ENCODE data around the gene RGS10. TPM values are rescaled to one million over a fixed set of nuclear protein-coding genes. Genes with fewer than 3 reads are reported as not detected.
"Not testable (repeated sequence)": the region's sequence is repeated elsewhere in the genome, so short reads cannot be mapped to it uniquely, and the experiment has no call there.

Gene RGS10, protein sequence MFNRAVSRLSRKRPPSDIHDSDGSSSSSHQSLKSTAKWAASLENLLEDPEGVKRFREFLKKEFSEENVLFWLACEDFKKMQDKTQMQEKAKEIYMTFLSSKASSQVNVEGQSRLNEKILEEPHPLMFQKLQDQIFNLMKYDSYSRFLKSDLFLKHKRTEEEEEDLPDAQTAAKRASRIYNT
- polyA plus RNA-seq (ENCODE audit: insufficient read length in 3 of 3): 10 to 100 TPM; 33.0 to 36.3 (median 35.0) TPM
- long read RNA-seq, donor 1, transcript RGS10-202 (5 exons, 804 nt): major isoform, 18 of 22 reads
- long read RNA-seq, donor 1, partial matches to known transcripts: 0 of 22 reads
- long read RNA-seq, donor 1, other reads (novel, unspliced or antisense): 0 of 22 reads
- long read RNA-seq, donor 2, transcript RGS10-202 (5 exons, 804 nt): major isoform, 12 of 13 reads
- long read RNA-seq, donor 2, partial matches to known transcripts: 0 of 13 reads
- long read RNA-seq, donor 2, other reads (novel, unspliced or antisense): 0 of 13 reads
- long read RNA-seq, donor 3, transcript RGS10-202 (5 exons, 804 nt): major isoform, 24 of 24 reads
- long read RNA-seq, donor 3, partial matches to known transcripts: 0 of 24 reads
- long read RNA-seq, donor 3, other reads (novel, unspliced or antisense): 0 of 24 reads
- long read RNA-seq, donor 4, transcript RGS10-202 (5 exons, 804 nt): major isoform, 19 of 20 reads
- long read RNA-seq, donor 4, partial matches to known transcripts: 0 of 20 reads
- long read RNA-seq, donor 4, other reads (novel, unspliced or antisense): 0 of 20 reads
- long read RNA-seq, donor 5: 0 reads
- long read RNA-seq, donor 6, transcript RGS10-202 (5 exons, 804 nt): major isoform, 12 of 14 reads
- long read RNA-seq, donor 6, partial matches to known transcripts: 0 of 14 reads
- long read RNA-seq, donor 6, other reads (novel, unspliced or antisense): 0 of 14 reads
- long read RNA-seq, donor 7, transcript RGS10-202 (5 exons, 804 nt): major isoform, 20 of 22 reads
- long read RNA-seq, donor 7, partial matches to known transcripts: 0 of 22 reads
- long read RNA-seq, donor 7, other reads (novel, unspliced or antisense): 0 of 22 reads
- long read RNA-seq, donor 8, transcript RGS10-201 (4 exons, 738 nt): minor isoform, 5 of 37 reads
- long read RNA-seq, donor 8, transcript RGS10-202 (5 exons, 804 nt): major isoform, 30 of 37 reads
- long read RNA-seq, donor 8, partial matches to known transcripts: 0 of 37 reads
- long read RNA-seq, donor 8, other reads (novel, unspliced or antisense): 0 of 37 reads
- long read RNA-seq, donor 9, transcript RGS10-202 (5 exons, 804 nt): major isoform, 20 of 21 reads
- long read RNA-seq, donor 9, partial matches to known transcripts: 0 of 21 reads
- long read RNA-seq, donor 9, other reads (novel, unspliced or antisense): 0 of 21 reads
- long read RNA-seq, donor 10, transcript RGS10-202 (5 exons, 804 nt): major isoform, 19 of 22 reads
- long read RNA-seq, donor 10, partial matches to known transcripts: 0 of 22 reads
- long read RNA-seq, donor 10, other reads (novel, unspliced or antisense): 0 of 22 reads
- long read RNA-seq, donor 11, transcript RGS10-202 (5 exons, 804 nt): major isoform, 12 of 13 reads
- long read RNA-seq, donor 11, partial matches to known transcripts: 0 of 13 reads
- long read RNA-seq, donor 11, other reads (novel, unspliced or antisense): 0 of 13 reads
- long read RNA-seq, donor 12, transcript RGS10-202 (5 exons, 804 nt): major isoform, 5 of 6 reads
- long read RNA-seq, donor 12, partial matches to known transcripts: 0 of 6 reads
- long read RNA-seq, donor 12, other reads (novel, unspliced or antisense): 0 of 6 reads
- long read RNA-seq, donor 13: 0 reads
- long read RNA-seq, donor 14, transcript RGS10-202 (5 exons, 804 nt): major isoform, 23 of 27 reads
- long read RNA-seq, donor 14, partial matches to known transcripts: 0 of 27 reads
- long read RNA-seq, donor 14, other reads (novel, unspliced or antisense): 0 of 27 reads
- long read RNA-seq, donor 15, transcript RGS10-202 (5 exons, 804 nt): major isoform, 8 of 9 reads
- long read RNA-seq, donor 15, partial matches to known transcripts: 0 of 9 reads
- long read RNA-seq, donor 15, other reads (novel, unspliced or antisense): 0 of 9 reads
- long read RNA-seq, donor 16, transcript RGS10-202 (5 exons, 804 nt): major isoform, 37 of 37 reads
- long read RNA-seq, donor 16, partial matches to known transcripts: 0 of 37 reads
- long read RNA-seq, donor 16, other reads (novel, unspliced or antisense): 0 of 37 reads

DNA sequence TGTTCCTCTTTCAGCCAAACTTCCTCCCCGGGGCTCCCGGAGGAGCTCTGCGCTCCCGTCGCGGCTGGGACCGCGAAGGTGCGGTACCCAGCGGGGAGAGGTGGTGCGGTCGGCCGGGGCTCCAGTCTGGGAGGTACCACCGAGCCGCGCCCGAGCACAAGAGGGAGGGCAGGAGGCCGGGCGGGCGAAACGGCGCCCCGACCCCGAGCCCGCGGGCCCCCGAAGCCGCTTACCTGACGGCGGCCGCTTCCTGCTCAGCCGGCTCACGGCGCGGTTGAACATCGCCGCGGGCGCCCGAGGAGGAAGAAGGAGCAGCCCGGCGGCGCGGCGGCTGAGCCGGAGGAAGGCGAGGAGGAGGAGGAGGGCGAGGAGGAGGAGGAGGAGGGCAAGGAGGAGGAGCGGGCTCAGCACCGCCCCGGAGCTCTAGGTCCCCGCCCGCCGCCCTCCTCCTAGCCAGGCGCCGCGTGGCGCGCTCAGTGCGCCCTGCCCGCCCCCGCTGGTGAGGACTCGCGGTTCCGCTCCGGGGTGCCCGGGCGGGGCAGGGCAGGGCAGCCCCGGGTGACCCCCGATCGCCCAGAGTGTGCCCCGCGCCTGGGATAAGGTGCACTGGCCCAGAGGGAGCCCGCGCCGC is at the start of gene RGS10:
Gene RGS10, minus strand, starts transcription at position 363 of the 631 bp plus-strand sequence. Its CDS starts 81 bp downstream, at position 282.
- DNase-seq (ENCODE audit: extremely low read depth in 1 of 11, low read depth in 9 of 11, low spot score in 4 of 11): peak in 7 of 11 donors; percentile 29 to 53 (median 38)

DNA sequence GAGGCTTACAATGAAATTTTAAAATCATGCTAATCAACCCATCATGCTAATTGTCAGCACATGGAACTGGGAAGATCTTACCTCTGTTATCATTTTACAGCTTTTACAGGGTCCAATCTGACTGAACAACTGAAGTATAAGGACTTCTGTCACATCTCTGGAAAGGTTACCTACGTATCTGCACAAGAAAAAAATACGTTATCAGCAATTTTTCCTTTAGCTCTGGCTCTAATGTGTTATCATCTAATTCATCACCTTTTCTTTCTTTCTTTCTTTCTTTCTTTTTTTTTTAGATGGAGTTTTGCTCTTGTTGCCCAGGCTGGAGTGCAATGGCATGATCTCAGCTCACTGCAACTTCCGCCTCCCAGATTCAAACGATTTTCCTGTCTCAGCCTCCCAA is 45.6 kb upstream of the RGS10 start:
- no peak for DNase-seq (ENCODE audit: extremely low read depth in 1 of 11, low read depth in 9 of 11, low spot score in 4 of 11)

DNA sequence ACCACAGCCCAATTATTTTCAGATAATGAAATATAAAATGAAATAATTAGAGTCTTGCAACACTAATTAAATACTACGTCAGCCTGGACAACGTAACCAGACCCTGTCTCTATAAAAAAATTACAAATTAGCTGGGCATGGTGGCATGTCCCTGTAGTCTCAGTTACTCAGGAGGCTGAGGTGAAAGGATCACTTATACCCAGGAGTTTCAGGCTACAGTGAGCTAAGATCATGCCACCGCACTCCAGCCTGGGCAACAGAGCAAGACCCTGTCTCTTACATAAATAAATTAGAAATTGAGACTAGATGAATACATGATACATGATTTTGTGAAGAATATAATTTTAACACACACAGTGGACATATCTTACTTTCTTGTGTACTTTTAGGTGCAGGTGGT is 35.8 kb upstream of the RGS10 start:
- DNase-seq (ENCODE audit: extremely low read depth in 1 of 11, low read depth in 9 of 11, low spot score in 4 of 11): no peak

DNA sequence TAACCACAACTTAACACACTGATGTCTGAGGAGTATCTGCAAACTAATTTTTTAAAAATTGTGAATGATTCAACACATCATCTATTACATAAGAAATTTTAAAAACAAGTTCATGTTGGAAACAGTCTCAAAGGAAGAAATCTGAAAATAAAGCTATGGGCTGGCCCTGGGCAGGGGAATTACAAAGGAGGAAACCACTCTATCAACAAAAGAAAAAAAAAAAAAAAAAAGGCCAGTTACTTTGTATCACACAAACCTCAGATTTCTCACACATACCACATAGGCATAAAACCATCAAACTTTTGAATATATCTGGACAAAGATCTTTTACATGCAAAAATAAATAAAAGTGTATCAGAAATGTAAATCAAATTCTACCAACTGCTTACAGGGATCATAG is 33.5 kb upstream of the RGS10 start:
- DNase-seq (ENCODE audit: extremely low read depth in 1 of 11, low read depth in 9 of 11, low spot score in 4 of 11): no peak

DNA sequence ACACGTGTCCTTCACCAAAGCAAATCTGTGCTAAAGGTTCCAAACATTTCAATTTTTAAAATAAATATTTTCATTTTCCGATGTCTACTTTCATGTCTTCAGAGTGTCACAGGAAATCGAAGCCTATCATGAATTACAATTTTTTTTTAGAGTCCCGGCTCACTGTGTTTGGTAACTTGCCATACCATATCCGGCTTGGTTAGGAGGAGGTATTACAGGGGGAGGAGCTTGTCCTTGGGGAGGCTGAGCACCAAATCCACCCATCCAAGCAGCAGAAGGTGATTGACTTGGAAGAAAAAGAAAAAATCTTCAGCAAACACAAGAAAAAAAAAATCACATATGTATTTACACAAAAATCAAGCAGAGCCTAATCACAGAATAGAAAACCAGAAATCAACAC is 33.0 kb upstream of the RGS10 start:
- DNase-seq (ENCODE audit: extremely low read depth in 1 of 11, low read depth in 9 of 11, low spot score in 4 of 11): no peak

DNA sequence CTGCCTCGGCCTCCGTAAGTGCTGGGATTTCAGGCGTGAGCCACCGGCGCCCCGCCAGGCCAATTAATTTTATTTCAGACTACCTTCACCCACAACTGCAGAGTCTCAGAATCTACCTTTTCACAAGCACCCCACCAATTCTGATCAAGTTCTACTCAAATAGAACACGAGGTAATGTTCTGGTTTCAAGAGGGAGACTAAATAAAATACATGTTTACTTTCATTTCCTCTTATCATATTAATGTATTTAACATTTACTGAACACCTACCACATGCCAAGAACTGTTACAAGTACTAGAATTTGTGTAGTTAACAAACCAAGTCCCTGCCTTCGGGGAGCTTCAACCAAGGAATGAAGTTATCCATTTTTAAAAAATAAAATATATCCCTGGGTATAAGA is 25.5 kb upstream of the RGS10 start:
- DNase-seq (ENCODE audit: extremely low read depth in 1 of 11, low read depth in 9 of 11, low spot score in 4 of 11): no peak

DNA sequence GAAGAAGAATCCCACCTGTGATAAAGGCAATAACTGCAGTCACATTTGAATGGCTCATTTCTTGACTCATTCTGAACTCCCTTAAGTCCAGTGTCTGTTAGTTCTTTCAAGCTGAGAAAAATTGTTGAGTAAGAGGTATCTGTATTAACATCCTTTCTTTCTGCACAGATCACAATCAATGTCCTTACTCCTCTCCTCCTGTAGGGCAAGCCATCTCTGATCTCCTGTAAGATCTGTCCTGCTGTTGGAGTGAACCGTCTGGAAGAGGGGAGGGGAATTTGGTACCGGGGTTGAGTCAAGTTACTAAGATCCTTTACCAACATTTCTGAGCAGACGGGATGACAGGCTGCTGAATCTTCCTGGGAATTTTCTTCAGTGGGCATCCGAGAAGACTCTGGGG is 19.6 kb upstream of the RGS10 start:
- no peak for DNase-seq (ENCODE audit: extremely low read depth in 1 of 11, low read depth in 9 of 11, low spot score in 4 of 11)

DNA sequence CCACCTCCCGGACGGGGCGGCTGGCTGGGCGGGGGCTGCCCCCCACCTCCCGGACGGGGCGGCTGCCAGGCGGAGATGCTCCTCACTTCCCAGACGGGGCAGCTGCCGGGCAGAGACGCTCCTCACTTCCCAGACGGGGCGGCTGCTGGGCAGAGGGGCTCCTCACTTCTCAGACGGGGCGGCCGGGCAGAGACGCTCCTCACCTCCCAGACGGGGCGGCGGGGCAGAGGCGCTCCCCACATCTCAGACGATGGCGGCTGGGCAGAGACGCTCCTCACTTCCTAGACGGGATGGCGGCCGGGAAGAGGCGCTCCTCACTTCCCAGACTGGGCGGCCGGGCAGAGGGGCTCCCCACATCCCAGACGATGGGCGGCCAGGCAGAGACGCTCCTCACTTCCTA is 17.0 kb upstream of the RGS10 start:
- DNase-seq (ENCODE audit: extremely low read depth in 1 of 11, low read depth in 9 of 11, low spot score in 4 of 11): not testable (repeated sequence)

DNA sequence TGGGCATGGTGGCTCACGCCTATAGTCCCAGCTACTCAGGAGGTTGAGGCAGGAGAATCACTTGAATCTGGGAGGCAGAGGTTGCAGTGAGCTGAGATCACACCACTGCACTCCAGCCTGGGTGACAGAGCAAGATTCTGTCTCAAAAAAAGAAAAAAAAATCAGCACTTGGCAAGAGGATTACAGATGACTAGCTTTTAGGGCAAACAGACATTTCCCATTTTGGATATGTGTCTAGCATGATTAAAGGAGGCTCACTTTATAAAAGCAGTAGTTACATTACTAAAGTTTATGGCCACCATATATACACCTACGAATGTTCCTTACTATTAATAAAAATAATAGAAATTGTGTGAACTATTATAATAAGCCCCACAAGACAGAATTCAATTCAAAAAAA is 13.6 kb upstream of the RGS10 start:
- not testable (repeated sequence) for DNase-seq (ENCODE audit: extremely low read depth in 1 of 11, low read depth in 9 of 11, low spot score in 4 of 11)

DNA sequence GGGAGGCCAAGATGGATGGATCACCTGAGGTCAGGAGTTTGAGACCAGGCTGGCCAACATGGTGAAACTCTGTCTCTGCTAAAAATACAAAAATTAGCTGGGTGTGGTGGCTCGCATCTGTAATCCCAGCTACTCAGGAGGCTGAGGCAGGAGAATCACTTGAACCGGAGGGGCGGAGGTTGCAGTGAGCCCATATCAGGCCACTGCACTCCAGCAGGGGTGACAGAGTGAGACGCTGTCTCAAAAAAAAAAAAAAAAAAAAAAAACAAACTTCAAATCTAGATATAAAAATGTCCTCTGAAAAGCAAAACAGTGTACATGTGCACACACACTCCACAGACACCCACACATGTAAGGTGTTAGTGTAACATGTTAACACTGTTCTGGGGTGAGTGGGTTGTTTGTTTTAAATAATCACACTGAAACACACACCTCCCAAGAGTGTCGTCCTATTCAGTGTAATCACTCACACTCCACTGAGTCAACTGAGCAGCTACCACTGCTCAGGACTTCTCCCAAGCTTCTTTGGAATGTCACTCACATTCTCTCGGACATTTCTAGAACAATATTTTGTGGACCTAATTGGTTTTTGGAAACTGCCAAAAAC is 12.8 kb upstream of the RGS10 start:
- no peak for DNase-seq (ENCODE audit: extremely low read depth in 1 of 11, low read depth in 9 of 11, low spot score in 4 of 11)

DNA sequence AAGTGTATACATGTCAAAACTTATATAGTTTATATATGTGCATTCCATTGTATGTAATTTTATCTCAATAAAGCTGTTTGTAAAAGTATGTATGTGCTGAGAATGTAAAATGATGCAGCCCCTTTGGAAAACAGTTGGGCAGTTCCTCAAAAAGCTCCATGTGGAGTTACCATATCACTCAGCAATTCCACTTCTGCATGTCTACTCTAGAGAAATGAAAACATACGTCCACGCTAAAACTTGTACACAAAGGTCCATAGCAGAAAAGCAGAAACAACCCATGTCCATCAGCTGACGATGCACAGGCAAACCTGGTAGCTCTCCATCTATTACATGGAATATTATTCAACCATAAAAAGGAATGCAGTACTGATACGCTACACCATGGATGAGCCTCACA is 8.3 kb upstream of the RGS10 start:
- DNase-seq (ENCODE audit: extremely low read depth in 1 of 11, low read depth in 9 of 11, low spot score in 4 of 11): no peak

DNA sequence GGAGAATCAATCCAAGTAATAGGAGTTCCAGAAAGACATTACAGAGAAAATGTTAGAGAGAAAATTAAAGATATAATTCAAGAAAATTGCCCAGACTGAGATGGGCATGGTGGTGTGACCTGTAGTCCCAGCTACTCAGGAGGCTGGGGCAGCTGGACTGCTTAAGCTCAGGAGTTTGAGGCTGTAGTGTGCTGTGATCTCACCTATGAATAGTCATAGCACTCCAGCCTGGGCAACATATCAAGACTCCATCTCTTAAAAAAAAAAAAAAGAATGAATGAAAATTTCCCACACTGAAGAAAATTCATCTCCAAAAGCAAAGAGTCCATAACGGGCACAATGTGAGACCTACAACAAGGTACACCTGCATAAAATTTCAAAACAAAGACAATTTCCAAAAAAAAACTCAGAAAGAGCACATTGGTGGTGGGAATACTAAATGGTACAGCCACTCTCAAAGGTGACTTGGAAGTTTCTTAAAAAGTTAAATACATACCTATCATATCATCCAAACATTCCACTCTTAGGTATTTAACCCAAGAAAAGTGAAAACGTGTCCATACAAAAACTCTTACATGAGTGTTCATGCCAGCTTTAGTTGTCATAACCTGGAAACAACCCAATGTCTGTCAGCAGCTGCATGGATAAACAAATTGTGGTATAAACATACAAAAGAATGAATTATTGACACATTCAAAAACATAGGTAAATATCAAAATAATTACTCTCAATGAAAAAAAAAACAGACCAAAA is 6.9 kb upstream of the RGS10 start:
- no peak for DNase-seq (ENCODE audit: extremely low read depth in 1 of 11, low read depth in 9 of 11, low spot score in 4 of 11)

DNA sequence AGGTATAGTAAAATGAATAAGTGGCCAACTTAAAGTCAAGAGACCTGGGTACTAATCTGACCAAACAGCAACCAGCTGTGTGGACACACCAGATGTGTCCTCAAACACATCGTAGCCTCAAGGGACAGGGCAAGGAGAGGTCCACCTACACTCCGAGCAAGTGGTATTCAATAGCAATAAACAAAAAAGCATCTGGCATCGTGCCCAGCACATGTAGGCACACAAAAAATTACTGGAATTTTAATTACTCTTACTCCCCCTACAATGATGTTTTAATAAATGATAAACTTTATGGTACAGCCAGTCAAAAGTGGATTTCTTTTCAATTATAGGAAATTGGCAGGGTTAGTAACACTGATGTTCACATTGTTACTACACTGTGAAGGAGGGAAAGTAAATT is 3.5 kb upstream of the RGS10 start:
- peak in 2 of 11 donors; percentile 19 to 56 for DNase-seq (ENCODE audit: extremely low read depth in 1 of 11, low read depth in 9 of 11, low spot score in 4 of 11)

DNA sequence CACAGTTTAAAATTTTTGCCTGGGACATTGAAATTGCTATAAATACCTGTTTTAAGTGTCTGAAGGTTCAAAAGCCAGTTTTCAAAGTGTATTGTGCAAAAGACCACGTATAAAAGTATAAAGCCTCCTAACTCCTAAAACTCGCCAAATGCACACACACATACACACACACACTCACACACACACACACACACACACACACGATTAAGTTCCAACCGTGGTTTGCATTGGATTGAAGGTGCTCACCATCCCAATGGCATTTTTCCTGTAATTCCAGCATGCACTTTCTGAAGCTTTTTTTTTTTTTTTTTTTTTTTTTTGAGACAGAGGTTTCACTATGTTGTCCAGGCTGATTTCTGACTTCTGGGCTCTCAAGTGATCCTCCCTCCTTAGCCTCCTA is 2.8 kb upstream of the RGS10 start:
- no peak for DNase-seq (ENCODE audit: extremely low read depth in 1 of 11, low read depth in 9 of 11, low spot score in 4 of 11)

DNA sequence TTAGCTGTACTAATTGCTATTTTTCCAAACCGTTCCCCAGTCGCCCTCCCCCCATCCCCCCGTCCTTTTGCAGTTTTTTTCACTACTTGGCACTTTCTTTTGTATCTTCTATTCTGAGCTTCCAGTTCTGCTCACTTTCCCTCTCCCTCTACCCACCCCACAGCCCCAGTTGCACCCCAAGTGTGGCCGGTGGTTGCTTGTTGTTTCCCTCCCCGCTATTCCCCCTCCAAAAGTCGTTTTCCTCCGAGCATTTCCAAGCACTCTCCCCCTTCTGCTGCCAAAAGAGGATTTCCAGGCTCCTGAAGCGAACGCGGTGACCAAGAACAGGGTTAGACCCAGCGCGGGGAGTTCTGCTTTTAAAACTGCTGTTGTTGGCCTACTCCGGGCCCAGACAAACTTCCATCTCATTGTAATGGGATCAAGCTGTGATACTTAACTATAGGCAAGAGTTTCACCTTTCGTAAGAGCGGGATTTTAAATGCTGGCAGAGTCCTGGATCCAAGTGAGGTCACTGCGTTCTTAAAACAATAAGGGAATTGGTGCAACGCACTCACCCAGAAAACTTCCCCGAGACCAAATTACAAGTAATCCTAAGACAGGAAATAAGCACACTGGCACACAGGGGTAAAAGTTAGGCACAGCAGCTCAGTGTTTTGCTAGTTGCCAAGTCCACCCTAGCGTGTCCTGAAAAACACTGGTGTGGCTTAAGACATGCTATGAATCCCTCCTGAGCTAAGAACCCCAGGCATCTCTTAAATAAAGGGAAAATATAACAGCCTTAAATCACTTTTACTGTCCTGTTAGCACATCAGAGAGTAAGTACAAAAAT is 1.5 kb upstream of the RGS10 start:
- DNase-seq (ENCODE audit: extremely low read depth in 1 of 11, low read depth in 9 of 11, low spot score in 4 of 11): peak in 6 of 11 donors; percentile 29 to 62 (median 42)
